H1 (cell line): Measurements from ENCODE around the gene CCDC197. TPM values are rescaled to one million over a fixed set of nuclear protein-coding genes. Genes with fewer than 3 reads are reported as not detected.

Source experiments
- EGR1 ChIP-seq: IDR thresholded peaks from 2 replicates; pipeline ENCODE4 v1.6.1; 2011; ENCODE audit warnings: low read depth, low read length, borderline replicate concordance
- GABPA ChIP-seq: IDR thresholded peaks from 2 replicates; pipeline ENCODE4 v1.6.1; 2011; ENCODE audit warnings: mild to moderate bottlenecking, low read length, moderate library complexity, borderline replicate concordance; ENCODE audit not compliant: insufficient read depth
- SAP30 ChIP-seq: fragments of 300-600 bp; sonication (generic); IDR thresholded peaks from 2 replicates; pipeline ENCODE4 v1.7.1; 2012; ENCODE audit warnings: low read length, moderate library complexity, mild to moderate bottlenecking, inconsistent platforms; ENCODE audit not compliant: insufficient read depth, insufficient replicate concordance
- SIX5 ChIP-seq: IDR thresholded peaks from 2 replicates; pipeline ENCODE4 v1.6.1; 2011; ENCODE audit warnings: mild to moderate bottlenecking, low read depth, low read length
- polyA plus RNA-seq, 7 experiments: library from polyadenylated mRNA; depleted of rRNA in 3 of 7; stranded (reverse) in 5 of 7; unstranded in 2 of 7; fragments of >200 nt in 5 of 7; fragments of 200-250 nt in 2 of 7; gene quantifications; 1 replicate in 5 of 7; 2 replicates in 1 of 7; 4 replicates in 1 of 7; pipeline versions ENCODE4 v1.2.1 to v1.2.3, GENCODE V29; 2011 to 2013; ENCODE audit warnings: missing spikeins in 2 of 7, mixed read lengths in 2 of 7
- total RNA-seq: library from RNA; stranded (reverse); fragmentation: NEBNext Ultra II Directional; extraction: Animal tissue kit (Norgen Biotek cat#: 25700); gene quantifications from 2 replicates; pipeline ENCODE4 v1.2.1, GENCODE V29; 2021
- TF ChIP-seq, protein P1 (sequence below): IDR thresholded peaks from 2 replicates; pipeline ENCODE4 v1.6.1; 2012; ENCODE audit warnings: low read length, inconsistent platforms

CCDC197 gene
- total and polyA plus RNA-seq, 2 of the 8 experiments (the other 6 are each of a cell fraction or from before 2014, with no cell fraction given) = not detected

DNA sequence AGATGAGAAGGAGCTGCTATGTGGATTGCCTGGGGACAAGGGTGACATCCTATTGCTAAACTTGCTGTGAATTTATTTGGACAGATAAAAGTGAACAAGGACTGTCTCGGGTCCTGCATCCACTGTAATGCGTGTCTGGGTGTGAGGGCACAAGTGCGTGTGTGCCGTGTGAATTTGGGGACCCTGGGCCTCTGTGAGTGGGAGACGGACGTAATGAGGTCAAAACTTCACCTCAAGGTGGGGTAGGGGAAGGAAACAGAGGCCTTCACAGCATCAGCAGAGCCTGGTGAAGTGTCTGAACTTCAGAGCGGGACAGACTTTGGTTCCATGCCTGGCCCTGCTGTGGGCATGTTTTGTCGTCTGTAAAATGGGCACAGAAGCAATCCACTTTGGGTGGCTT lies 35.5 kb upstream of the CCDC197 start (continued):
- no peak for TF ChIP-seq SAP30
- no peak for TF ChIP-seq EGR1
- TF ChIP-seq, protein P1, sequence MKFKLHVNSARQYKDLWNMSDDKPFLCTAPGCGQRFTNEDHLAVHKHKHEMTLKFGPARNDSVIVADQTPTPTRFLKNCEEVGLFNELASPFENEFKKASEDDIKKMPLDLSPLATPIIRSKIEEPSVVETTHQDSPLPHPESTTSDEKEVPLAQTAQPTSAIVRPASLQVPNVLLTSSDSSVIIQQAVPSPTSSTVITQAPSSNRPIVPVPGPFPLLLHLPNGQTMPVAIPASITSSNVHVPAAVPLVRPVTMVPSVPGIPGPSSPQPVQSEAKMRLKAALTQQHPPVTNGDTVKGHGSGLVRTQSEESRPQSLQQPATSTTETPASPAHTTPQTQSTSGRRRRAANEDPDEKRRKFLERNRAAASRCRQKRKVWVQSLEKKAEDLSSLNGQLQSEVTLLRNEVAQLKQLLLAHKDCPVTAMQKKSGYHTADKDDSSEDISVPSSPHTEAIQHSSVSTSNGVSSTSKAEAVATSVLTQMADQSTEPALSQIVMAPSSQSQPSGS = no peak
- no peak for TF ChIP-seq SIX5
- no peak for TF ChIP-seq GABPA
